GM10248 (cell line): ENCODE measurements around the gene MYO7A.

ENCODE experiments used
- CTCF ChIA-PET: fragments of 300-600 bp; sonication (Branson Sonifier 250); formaldehyde crosslinking; extraction: SDS; loops from one replicate; lab custom pipeline; 2021; ENCODE audit warnings: antibody characterized with exemption; lab: Yijun Ruan, JAX
- POLR2A ChIA-PET: fragments of 350-650 bp; sonication (Branson Sonifier 250); formaldehyde crosslinking; extraction: SDS; loops from one replicate; lab custom pipeline; 2020; ENCODE audit warnings: antibody characterized with exemption; lab: Yijun Ruan, JAX
- DNase-seq: peaks from one replicate; pipeline ENCODE4 v3.0.0; 2012; ENCODE audit errors: extremely low spot score
- CTCF ChIP-seq: IDR thresholded peaks from 2 replicates; pipeline ENCODE4 v1.5.1; 2012; ENCODE audit warnings: mild to moderate bottlenecking, low read depth; ENCODE audit errors: extremely low read depth, missing control alignments, control extremely low read depth

The MYO7A gene

GRCh38 chr11:77215106-77215505 lies 87.1 kb downstream of the MYO7A start:
- DNase-seq: no peak
- ChIA-PET POLR2A (no interaction called here), CTCF (interaction anchor here (0.7 to 1.8 kb wide), 3 partner anchors 18 to 124 kb away, joined by 3 to 6 read pairs (median 3); no protein-coding TSS in a partner anchor)
- no peak for TF ChIP-seq CTCF

- CTCF ChIA-PET: interaction anchor here (0.9 kb wide), 1 partner anchor 331 kb away, joined by 4 read pairs; no protein-coding TSS in a partner anchor
- no peak for TF ChIP-seq CTCF
Observed at GRCh38 chr11:77217156-77217555, 89.1 kb downstream of the MYO7A start.

GRCh38 chr11:77223797-77224196 lies 95.8 kb downstream of the MYO7A start:
- no peak for DNase-seq
- no peak for TF ChIP-seq CTCF
- POLR2A ChIA-PET: no interaction called here
- CTCF ChIA-PET: no interaction called here

More at GRCh38 chr11:77217156-77217555, 89.1 kb downstream of the MYO7A start:
- POLR2A ChIA-PET: no interaction called here
- DNase-seq: no peak

GRCh38 chr11:77230878-77231605 lies 103.0 kb downstream of the MYO7A start:
- CTCF ChIA-PET: interaction anchor here (1.4 kb wide), 1 partner anchor 23 kb away, joined by 4 read pairs; no protein-coding TSS in a partner anchor
- no peak for TF ChIP-seq CTCF
- POLR2A ChIA-PET: no interaction called here
- no peak for DNase-seq

GRCh38 chr11:77231800-77232199 lies 103.8 kb downstream of the MYO7A start:
- ChIA-PET CTCF (interaction anchor here (1.4 kb wide), 1 partner anchor 24 kb away, joined by 4 read pairs; no protein-coding TSS in a partner anchor), POLR2A (no interaction called here)
- TF ChIP-seq CTCF: no peak
- DNase-seq: no peak

GRCh38 chr11:77232242-77232641 lies 104.2 kb downstream of the MYO7A start:
- ChIA-PET CTCF (no interaction called here), POLR2A (no interaction called here)
- no peak for DNase-seq
- no peak for TF ChIP-seq CTCF
